ENCODE data around the gene MKNK1. TPM values are rescaled to one million over a fixed set of nuclear protein-coding genes. Genes with fewer than 3 reads are reported as not detected.

Gene MKNK1
- total RNA-seq, 1 donor from 2014 or later, result 16.8 TPM

GRCh38 chr1:46555826-46556619 lies 48.0 kb downstream of the MKNK1 start:
- Histone ChIP-seq H3K36me3 (ENCODE audit: control insufficient read depth, insufficient read depth, low read length) (peaks cover 8% of the 10 kb centered on the region), H3K4me3 (ENCODE audit: low read depth, low read length) (no peak overlapping the region), H3K27me3 (ENCODE audit: control insufficient read depth, insufficient read depth, low read length) (no peaks in the 10 kb centered on the region)
- TF ChIP-seq CTCF (IDR thresholded peaks at IDR 0.05; ENCODE audit: insufficient read depth, low read length, severe bottlenecking), result no peak
- FAIRE-seq (no peak), DNase-seq (ENCODE audit: low read depth) (no peak)

DNA sequence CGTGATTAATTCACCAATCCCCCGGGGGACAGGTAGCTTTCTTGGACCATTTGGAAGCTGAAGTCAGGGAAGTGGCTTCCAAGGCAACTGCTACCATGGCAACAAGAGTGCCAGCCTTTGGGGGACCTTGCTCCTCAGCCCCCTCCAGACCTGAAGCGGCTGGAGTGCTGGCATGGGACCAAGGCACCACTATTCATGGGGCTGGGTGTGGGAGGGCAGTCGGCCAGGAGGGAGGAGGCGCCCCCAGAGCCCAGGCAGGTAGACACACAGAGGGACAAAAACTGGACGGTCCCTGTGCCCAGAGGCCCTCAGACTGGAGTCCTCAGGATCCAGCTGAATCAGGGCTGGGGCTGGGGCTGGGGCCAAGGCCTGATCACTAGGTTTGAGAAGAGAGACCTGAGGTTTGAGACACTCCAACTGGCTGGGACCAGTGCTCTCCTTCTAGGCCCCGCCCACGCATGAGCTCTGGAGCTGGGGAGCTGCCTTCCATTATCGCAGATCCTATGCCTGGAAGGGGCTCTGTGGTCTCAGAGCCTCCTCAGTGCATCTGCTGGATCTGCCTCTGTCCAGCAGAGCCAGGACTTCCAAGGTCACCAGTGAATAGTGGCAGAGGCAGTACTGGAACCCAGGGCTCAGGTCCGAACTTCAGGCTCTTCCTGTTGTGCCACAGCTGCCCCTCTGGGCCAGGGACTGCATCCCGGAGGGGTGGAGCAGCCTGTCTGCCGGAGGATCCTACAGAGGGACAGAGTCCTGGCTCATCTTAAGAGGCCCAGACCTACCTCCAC lies 49.3 kb downstream of the MKNK1 start:
- TF ChIP-seq CTCF (IDR thresholded peaks at IDR 0.05; ENCODE audit: insufficient read depth, low read length, severe bottlenecking), result no peak

GRCh38 chr1:46554236-46554596 lies 49.9 kb downstream of the MKNK1 start:
- no peak for TF ChIP-seq CTCF (IDR thresholded peaks at IDR 0.05; ENCODE audit: insufficient read depth, low read length, severe bottlenecking)
- H3K36me3 ChIP-seq (ENCODE audit: control insufficient read depth, insufficient read depth, low read length), result no peaks in the 10 kb centered on the region
- H3K4me3 ChIP-seq (ENCODE audit: low read depth, low read length), result no peak overlapping the region
- DNase-seq (ENCODE audit: low read depth) (no peak), FAIRE-seq (no peak)
- no peaks in the 10 kb centered on the region for H3K27me3 ChIP-seq (ENCODE audit: control insufficient read depth, insufficient read depth, low read length)

More for the DNA sequence above, 49.3 kb downstream of the MKNK1 start:
- no peak overlapping the region for H3K4me3 ChIP-seq (ENCODE audit: low read depth, low read length)
- no peaks in the 10 kb centered on the region for H3K27me3 ChIP-seq (ENCODE audit: control insufficient read depth, insufficient read depth, low read length)
- FAIRE-seq (no peak), DNase-seq (ENCODE audit: low read depth) (no peak)
- H3K36me3 ChIP-seq (ENCODE audit: control insufficient read depth, insufficient read depth, low read length), result no peaks in the 10 kb centered on the region

DNA sequence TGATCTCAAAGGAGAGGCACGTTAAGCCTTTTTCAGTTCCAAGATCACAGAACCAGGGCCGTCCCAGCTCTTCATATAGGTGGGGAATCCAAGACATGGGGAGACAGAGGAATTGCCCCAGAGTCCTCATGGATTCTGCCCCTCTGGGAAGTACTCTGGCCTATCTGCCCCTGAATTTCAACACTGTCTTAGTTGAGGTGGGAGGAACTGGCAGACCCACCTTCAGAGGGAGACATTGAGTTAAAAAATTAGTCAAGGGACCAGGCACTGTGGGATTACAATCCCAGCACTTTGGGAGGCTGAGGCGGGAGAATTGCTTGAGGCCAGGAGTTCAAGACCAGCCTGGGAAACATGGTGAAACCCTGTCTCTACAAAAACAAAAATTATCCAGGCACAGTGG lies 50.6 kb downstream of the MKNK1 start:
- DNase-seq (ENCODE audit: low read depth) (no peak), FAIRE-seq (no peak)
- no peak for TF ChIP-seq CTCF (IDR thresholded peaks at IDR 0.05; ENCODE audit: insufficient read depth, low read length, severe bottlenecking)
- no peak overlapping the region for H3K4me3 ChIP-seq (ENCODE audit: low read depth, low read length)
- no peaks in the 10 kb centered on the region for H3K36me3 ChIP-seq (ENCODE audit: control insufficient read depth, insufficient read depth, low read length)
- no peaks in the 10 kb centered on the region for H3K27me3 ChIP-seq (ENCODE audit: control insufficient read depth, insufficient read depth, low read length)

DNA sequence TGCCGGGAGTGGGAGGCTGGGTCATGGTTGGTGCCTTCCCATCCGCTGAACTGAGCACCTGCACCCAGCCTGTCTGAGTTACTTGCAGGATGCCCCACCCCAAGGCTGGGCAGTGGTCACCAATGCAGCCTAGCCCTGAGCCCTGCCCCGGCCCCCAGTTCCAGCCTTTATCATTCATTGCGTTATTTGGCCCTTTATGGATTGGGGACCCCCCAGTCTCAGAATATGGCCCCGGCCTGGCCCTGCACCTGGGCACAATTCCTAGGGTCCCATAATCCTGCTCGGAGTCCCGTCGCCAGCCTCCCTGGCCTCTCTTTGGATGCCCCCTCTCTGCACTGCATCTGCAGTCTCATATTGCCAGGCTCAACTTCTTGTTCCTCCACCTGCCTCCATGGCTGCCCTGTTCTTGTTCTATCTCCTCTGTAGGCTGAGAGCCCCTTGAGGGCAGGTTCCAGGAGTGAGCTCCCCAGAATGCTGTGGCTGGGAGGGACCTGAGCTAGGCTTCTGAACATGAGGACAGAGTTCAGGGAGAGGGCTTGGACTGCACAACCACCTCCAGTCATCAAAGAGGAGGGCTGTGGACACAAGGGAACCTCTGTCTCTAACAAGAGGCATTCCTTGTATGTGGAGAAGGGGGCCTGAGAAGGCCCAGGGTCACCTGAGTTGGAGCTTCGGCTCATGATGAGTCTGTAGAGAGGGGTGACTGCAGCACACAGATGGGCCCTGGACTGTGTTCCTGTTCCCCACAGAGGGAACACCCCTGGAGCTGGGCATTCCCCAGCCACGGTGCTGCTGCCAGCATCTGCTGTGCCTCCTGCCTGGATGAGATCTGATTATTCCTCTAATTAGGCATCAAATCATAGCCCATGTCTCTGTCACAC lies 51.5 kb downstream of the MKNK1 start:
- no peak overlapping the region for H3K4me3 ChIP-seq (ENCODE audit: low read depth, low read length)
- no peak for TF ChIP-seq CTCF (IDR thresholded peaks at IDR 0.05; ENCODE audit: insufficient read depth, low read length, severe bottlenecking)
- no peak for FAIRE-seq
- no peaks in the 10 kb centered on the region for H3K27me3 ChIP-seq (ENCODE audit: control insufficient read depth, insufficient read depth, low read length)
- DNase-seq (ENCODE audit: low read depth), result no peak
- H3K36me3 ChIP-seq (ENCODE audit: control insufficient read depth, insufficient read depth, low read length), result no peaks in the 10 kb centered on the region
